Measurements from ENCODE around the gene GNAI1. TPM values are rescaled to one million over a fixed set of nuclear protein-coding genes. Genes with fewer than 3 reads are reported as not detected.

GNAI1 gene
- total RNA-seq, 4 donors from 2014 or later, result 29.4 to 78.5 (median 35.5) TPM

DNA sequence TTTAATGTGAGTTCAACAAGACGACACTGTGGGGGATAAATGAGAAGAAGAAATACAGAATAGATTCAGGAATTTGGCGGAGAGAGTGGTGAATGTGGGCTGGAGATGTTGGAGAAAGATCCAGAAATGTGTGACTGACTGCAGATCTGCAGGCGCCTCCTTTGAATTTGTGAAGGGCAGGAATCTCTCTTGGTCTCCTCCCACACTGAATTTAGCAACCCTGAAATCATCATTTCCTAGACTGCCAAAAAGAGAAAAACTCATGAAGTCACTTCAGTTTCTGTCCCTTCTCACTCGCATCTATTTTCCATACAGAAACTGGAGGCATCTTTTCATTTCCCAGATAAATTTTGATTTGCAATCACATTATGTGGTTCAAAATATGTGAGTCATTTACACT is 128.7 kb downstream of the GNAI1 start:
- H3K27ac ChIP-seq, result no peak overlapping the region
- TF ChIP-seq POLR2A (IDR thresholded peaks at IDR 0.05), result no peak
- TF ChIP-seq EP300 (IDR thresholded peaks at IDR 0.05), result no peak
- TF ChIP-seq, protein P1, sequence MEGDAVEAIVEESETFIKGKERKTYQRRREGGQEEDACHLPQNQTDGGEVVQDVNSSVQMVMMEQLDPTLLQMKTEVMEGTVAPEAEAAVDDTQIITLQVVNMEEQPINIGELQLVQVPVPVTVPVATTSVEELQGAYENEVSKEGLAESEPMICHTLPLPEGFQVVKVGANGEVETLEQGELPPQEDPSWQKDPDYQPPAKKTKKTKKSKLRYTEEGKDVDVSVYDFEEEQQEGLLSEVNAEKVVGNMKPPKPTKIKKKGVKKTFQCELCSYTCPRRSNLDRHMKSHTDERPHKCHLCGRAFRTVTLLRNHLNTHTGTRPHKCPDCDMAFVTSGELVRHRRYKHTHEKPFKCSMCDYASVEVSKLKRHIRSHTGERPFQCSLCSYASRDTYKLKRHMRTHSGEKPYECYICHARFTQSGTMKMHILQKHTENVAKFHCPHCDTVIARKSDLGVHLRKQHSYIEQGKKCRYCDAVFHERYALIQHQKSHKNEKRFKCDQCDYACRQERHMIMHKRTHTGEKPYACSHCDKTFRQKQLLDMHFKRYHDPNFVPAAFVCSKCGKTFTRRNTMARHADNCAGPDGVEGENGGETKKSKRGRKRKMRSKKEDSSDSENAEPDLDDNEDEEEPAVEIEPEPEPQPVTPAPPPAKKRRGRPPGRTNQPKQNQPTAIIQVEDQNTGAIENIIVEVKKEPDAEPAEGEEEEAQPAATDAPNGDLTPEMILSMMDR (IDR thresholded peaks at IDR 0.05), result no peak

DNA sequence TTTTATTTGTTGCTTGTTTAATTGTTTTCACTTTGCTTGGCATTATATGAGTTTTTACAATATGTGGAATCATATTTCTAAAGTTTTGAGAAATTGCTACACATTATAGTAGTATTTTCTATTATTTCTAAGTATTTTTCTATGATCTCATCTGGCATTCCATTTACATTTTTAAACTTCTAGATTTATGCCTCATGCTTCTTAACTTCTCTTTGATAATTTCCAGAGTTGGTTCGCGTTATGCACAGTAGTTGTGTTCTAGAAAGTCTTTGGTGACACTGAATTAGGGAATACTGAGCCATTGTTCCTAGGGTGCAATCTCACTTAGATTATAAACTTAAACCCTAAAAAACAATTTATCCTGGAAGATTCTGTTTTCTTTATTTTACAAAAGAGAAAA is 129.2 kb downstream of the GNAI1 start:
- Histone ChIP-seq H3K27me3 (no peaks in the 10 kb centered on the region), H3K27ac (no peak overlapping the region), H3K9me3 (no peaks in the 10 kb centered on the region), H3K36me3 (no peaks in the 10 kb centered on the region), H3K4me3 (no peak overlapping the region), H3K4me1 (peaks cover 0 to 7% (median 0%) of the 10 kb centered on the region in 4 donors)
- DNase-seq (ENCODE audit: low spot score in 2 of 2), result no peak
- no peak for TF ChIP-seq POLR2A (IDR thresholded peaks at IDR 0.05)
- 39 to 58% methylated on average over 2 of the region's 2 CpGs for WGBS, 2 donors

More for the DNA sequence above, 128.7 kb downstream of the GNAI1 start:
- Histone ChIP-seq H3K9me3 (no peaks in the 10 kb centered on the region), H3K4me1 (peaks cover 0 to 7% (median 0%) of the 10 kb centered on the region in 4 donors), H3K4me3 (no peak overlapping the region), H3K27me3 (no peaks in the 10 kb centered on the region), H3K36me3 (no peaks in the 10 kb centered on the region)
- WGBS, 2 donors, result 51 to 58% methylated on average over 4 of the region's 4 CpGs
- no peak for DNase-seq (ENCODE audit: low spot score in 2 of 2)

DNA sequence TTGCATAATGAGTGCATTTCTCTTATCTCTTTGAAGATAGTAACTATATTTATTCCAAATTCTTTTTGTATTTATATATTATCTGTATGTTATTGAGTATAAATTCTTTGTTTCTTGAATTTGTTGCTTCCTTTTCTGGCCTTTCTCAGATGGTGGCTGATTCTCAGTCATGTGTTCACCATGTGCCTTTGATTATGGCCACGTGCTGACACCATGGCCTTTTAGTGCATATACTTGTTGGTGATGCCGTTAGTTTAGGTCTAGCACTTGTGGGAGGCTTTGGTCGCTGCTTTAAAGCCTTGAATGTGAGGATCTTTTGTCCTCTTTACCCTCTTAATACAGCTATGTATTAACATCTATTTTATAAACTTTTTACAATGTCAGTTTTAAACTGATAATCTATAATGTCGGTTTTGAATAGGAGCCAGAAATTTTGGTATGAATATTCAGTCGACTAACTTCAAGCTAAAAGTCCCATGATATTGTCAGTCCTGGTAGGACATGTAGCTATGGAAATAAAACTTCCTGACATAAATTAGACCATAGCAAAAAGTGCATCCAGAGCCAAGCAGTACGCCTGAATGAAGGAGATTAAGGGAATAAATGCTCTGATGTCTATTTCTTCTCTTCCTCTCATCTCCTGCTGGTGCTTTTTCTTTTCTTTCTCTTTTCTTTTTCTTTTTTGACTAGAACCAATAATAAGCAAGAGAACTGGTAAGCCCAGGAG is 130.3 kb downstream of the GNAI1 start:
- Histone ChIP-seq H3K27me3 (no peaks in the 10 kb centered on the region), H3K36me3 (no peaks in the 10 kb centered on the region), H3K4me1 (peaks cover 0 to 7% (median 0%) of the 10 kb centered on the region in 4 donors), H3K27ac (no peak overlapping the region), H3K9me3 (no peaks in the 10 kb centered on the region), H3K4me3 (no peak overlapping the region)
- TF ChIP-seq POLR2A (IDR thresholded peaks at IDR 0.05), result no peak
- no peak for TF ChIP-seq EP300 (IDR thresholded peaks at IDR 0.05)
- TF ChIP-seq, protein P1 (IDR thresholded peaks at IDR 0.05), result no peak
- no peak for DNase-seq (ENCODE audit: low spot score in 2 of 2)
- WGBS, 2 donors, result 61 to 66% methylated on average over 6 of the region's 6 CpGs

DNA sequence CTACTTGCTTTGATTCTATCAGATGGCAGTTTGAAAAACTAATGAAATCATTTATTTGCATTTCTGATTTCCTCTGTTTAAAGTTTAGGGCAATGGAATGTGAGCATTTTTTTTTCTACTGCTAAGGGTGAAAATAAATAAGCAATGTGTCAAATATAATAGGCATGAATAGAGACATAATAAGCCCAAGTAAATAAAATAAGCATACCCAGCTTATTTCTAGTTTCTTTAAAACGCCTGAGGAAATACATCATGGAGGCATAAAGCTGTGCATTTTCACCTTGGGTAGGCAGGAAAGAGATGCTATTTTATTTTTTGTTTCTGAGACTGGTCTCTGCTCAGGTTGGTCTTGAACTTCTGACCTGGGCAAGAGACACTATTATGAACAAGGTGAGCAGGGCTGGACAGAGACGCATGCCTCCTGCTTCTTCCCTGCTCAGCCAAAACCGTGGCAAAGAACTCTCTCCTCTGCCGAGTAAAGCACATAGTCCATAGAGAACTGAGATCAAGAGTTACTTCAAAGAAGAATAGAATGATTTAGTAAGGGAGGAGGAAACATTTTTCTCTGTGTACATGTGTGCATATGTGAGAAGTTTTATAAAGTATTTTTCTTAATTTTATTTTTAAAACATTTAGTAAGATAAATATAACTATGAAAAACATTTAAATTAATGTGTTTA is 138.1 kb downstream of the GNAI1 start:
- peaks cover 0 to 12% (median 2%) of the 10 kb centered on the region in 4 donors for H3K4me1 ChIP-seq
- H3K9me3 ChIP-seq, result no peaks in the 10 kb centered on the region
- TF ChIP-seq POLR2A (IDR thresholded peaks at IDR 0.05) (no peak), EP300 (IDR thresholded peaks at IDR 0.05) (no peak)
- TF ChIP-seq, protein P1 (IDR thresholded peaks at IDR 0.05), result no peak
- H3K27me3 ChIP-seq, result no peaks in the 10 kb centered on the region
- 73 to 75% methylated on average over 4 of the region's 4 CpGs for WGBS, 2 donors
- no peak overlapping the region for H3K4me3 ChIP-seq
- H3K36me3 ChIP-seq, result no peaks in the 10 kb centered on the region
- H3K27ac ChIP-seq, result no peak overlapping the region
- DNase-seq (ENCODE audit: low spot score in 2 of 2), result no peak

DNA sequence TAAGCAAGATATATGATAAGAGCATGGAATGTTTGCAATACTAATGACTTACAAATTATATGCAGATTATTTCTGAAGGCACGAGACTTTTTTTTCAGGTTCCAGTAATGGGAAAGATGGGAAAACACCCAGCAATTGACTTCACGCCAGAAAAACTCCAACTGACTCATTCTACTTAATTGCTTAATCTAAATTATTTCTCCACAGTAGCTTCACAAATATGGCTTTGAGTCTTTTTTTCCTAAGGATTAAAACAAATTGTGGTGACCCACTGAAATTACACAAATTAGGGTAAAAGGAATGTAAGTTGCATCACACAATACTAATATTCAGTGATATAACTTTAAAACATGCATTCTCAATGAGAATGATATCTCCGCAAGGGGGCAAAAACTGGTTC is 138.7 kb downstream of the GNAI1 start:
- DNase-seq (ENCODE audit: low spot score in 2 of 2), result no peak
- H3K4me1 ChIP-seq, result peaks cover 0 to 19% (median 4%) of the 10 kb centered on the region in 4 donors
- no peaks in the 10 kb centered on the region for H3K36me3 ChIP-seq
- H3K27ac ChIP-seq, result no peak overlapping the region
- H3K27me3 ChIP-seq, result no peaks in the 10 kb centered on the region
- no peak overlapping the region for H3K4me3 ChIP-seq
- no peaks in the 10 kb centered on the region for H3K9me3 ChIP-seq
- TF ChIP-seq EP300 (IDR thresholded peaks at IDR 0.05) (no peak), POLR2A (IDR thresholded peaks at IDR 0.05) (no peak)
- TF ChIP-seq, protein P1 (IDR thresholded peaks at IDR 0.05), result no peak
- WGBS, 2 donors, result 73% methylated on average over 3 of the region's 3 CpGs

Data from tibial nerve (tissue), 4 donors.